G401 (cell line): ENCODE measurements around the gene SLC44A5. TPM values are rescaled to one million over a fixed set of nuclear protein-coding genes. Genes with fewer than 3 reads are reported as not detected.
"Not testable (repeated sequence)": the region's sequence is repeated elsewhere in the genome, so short reads cannot be mapped to it uniquely, and the experiment has no call there.

ENCODE experiments used
- DNase-seq: peaks from one replicate; pipeline ENCODE4 v3.0.0-alpha.2; 2015; ENCODE audit warnings: low spot score
- in situ Hi-C: cut with HindIII; loops from 2 replicates; pipeline ENCODE4 v1.10.0; 2016; ENCODE audit warnings: low sequenced_read_pairs, mixed read lengths
- total RNA-seq: library from RNA; depleted of rRNA; stranded (reverse); fragments of >200 nt; shearing (Covaris generic); gene quantifications from 2 replicates; pipeline ENCODE4 v1.2.3, GENCODE V29; 2014

Gene SLC44A5
- total RNA-seq, 1 experiment from 2014 or later, result not detected

GRCh38 chr1:75245239-75245638 lies 365.7 kb downstream of the SLC44A5 start:
- in situ Hi-C loops, result no loop called here
- DNase-seq, result no peak

GRCh38 chr1:75243124-75243523 lies 367.8 kb downstream of the SLC44A5 start:
- in situ Hi-C loops, result no loop called here
- no peak for DNase-seq

GRCh38 chr1:75237316-75237715 lies 373.6 kb downstream of the SLC44A5 start:
- in situ Hi-C loops, result no loop called here
- DNase-seq, result no peak

DNA sequence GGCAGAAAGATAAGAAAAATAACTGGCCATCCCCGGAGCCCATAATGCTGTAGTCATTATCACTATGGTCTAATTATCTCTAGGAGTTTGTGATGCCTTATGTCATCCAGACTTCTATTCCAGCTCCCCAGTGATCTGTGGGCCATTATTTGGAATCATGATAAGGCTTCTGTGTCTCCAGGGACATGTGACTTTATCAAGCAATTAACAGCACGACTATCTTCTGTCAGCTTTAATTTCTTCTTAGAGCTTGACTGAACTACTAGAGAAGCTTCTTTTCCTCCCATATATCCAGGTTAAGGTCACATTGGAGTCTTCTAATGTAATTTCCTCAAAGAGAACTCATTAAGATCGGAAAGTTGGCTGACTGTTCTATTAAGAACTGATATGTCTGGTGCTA lies 376.4 kb downstream of the SLC44A5 start:
- in situ Hi-C loops, result no loop called here
- no peak for DNase-seq

DNA sequence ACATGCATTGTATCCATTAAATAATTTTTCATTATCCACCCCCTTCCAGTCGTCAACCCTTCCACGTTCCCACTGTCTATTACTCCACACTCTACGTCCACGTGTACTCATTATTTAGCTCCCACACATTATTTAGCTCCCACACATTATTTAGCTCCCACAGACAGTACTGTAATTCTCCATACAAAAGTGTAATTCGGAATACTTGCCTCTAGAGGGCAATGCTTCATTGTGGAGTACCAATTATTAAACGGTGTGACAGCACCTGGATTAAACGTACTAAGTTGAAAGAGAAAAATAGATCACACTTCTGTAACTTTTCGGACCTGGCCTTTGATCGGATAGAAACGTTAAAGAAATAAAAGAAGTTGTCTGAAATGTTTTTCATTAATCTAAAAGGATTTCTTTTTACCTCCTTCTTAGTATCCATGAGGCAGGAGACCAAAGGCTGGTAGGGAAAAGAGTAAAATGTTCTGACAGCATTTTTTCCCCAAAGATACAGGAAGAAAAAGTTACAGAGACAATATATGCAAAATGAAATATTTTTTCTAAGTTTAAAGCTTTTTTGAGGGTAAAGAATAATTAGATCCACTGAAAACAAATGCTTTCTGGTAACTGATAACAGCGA lies 377.5 kb downstream of the SLC44A5 start:
- peak; percentile 7 for DNase-seq
- in situ Hi-C loops, result no loop called here

GRCh38 chr1:75220072-75220471 lies 390.8 kb downstream of the SLC44A5 start:
- in situ Hi-C loops, result no loop called here
- no peak for DNase-seq

- DNase-seq, result no peak
- in situ Hi-C loops, result no loop called here
These were observed 396.9 kb downstream of the SLC44A5 start for GRCh38 chr1:75214017-75214416.

GRCh38 chr1:75211648-75212047 lies 399.3 kb downstream of the SLC44A5 start:
- DNase-seq, result no peak
- in situ Hi-C loops, result no loop called here

DNA sequence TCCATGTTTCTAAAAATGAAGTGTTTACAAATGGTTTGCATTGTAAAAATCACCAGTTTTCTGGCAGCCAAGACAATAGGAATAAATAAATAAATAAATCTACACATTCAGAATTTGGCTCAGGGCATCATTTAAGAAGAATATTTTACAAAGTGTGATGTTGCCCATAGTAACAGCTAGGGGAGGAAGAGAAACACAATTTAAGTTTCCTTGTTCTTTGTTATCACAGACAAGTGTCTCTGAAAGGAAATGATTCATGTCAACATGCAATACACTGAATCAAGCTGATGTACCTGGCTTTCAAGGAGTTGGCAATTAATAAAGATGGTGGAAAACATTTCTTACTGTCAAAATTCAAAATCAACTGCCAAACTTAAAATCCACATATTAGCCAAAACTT lies 402.1 kb downstream of the SLC44A5 start:
- DNase-seq, result no peak
- in situ Hi-C loops, result no loop called here

DNA sequence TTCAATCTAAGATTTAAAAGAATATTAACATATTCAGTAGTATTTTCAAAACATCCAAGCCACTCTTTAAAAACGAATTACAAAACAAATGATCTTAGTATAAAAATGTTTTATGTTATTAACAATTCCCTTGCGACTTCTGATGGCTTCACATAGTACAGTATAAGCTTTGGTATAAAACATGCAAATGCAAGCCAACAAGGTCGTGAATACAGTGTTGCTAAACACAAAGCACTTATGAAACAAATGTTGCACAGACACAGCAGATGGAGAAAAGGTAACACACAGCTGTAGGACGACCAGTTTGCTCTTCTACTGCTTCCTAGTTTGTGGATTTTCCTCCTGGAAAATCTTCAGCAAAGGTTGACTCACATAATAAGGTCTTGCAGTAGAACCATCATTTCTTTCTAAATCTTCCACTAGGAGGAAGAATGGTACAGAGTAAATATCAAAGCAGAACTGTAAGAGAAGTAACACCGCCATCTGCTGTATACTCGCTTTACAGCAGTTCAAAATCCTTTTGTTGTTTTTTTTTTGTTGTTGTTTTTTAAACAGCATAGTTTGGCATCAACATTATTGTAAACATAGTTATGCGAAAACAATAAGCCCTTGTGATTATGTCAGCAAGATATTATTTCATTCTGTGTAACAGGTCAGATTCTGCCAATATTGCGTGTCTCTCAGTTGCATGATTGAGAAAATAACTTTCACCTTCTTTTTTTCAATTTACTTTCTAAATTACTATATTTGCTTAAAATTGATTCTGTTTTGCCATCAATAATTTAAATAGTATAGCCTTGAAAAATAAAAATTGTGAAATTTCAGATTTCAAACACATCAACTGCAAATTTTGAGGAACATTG lies 407.3 kb downstream of the SLC44A5 start:
- peak; percentile 30 for DNase-seq
- in situ Hi-C loops, result no loop called here

DNA sequence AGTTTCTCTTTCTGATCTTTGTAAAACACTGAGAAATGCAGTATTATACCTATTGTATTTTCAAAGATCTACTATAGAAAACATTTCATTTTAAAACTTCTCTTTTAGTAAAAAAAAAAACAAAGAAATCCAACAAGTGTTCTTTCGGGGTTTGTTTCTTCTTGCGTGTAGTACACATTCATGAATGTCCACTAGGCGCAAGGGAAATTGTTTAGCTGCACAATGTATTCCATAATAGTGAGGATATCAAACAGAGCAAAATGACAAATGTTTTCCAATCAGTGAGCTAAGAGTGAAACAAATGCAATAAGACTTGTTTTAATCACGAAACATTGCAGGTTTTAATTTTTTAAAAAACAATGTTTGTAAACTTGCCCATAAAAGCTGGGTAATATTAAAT lies 408.2 kb downstream of the SLC44A5 start:
- in situ Hi-C loops, result no loop called here

GRCh38 chr1:75198761-75199160 lies 412.2 kb downstream of the SLC44A5 start:
- in situ Hi-C loops, result loop anchor here (25.0 kb wide), 1 partner anchor 411 kb away; no protein-coding TSS in a partner anchor

More for the DNA sequence above, 408.2 kb downstream of the SLC44A5 start:
- DNase-seq, result no peak

DNA sequence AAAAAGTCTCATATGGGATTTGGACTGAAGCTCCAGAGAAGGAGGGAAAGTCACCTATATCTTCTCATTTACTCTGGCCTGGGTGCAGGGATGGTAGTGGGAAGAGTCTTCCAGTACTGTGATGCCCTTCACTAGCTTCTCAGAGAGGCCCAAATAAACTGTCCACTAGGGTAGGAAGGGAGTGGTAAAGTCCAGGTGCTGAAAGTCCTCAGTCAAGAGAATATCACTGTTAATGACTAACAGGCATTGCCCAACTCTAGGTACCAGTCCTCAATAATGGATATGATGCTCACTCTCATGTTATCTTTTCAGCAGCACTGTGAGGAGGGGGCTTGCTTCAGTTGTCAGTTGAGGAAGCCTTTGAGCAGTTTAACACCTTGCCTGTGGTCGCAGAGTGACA lies 412.8 kb downstream of the SLC44A5 start:
- no peak for DNase-seq
- in situ Hi-C loops, result loop anchor here (25.0 kb wide), 1 partner anchor 411 kb away; no protein-coding TSS in a partner anchor

More at GRCh38 chr1:75198761-75199160, 412.2 kb downstream of the SLC44A5 start:
- DNase-seq, result no peak

- in situ Hi-C loops, result loop anchor here (25.0 kb wide), 1 partner anchor 402 kb away; no protein-coding TSS in a partner anchor
These were observed 422.0 kb downstream of the SLC44A5 start for GRCh38 chr1:75188892-75189291.

GRCh38 chr1:75181214-75181955 lies 429.5 kb downstream of the SLC44A5 start:
- not testable (repeated sequence) for DNase-seq
- in situ Hi-C loops, result loop anchor here (25.0 kb wide), 1 partner anchor 394 kb away; no protein-coding TSS in a partner anchor

More at GRCh38 chr1:75188892-75189291, 422.0 kb downstream of the SLC44A5 start:
- DNase-seq, result no peak

DNA sequence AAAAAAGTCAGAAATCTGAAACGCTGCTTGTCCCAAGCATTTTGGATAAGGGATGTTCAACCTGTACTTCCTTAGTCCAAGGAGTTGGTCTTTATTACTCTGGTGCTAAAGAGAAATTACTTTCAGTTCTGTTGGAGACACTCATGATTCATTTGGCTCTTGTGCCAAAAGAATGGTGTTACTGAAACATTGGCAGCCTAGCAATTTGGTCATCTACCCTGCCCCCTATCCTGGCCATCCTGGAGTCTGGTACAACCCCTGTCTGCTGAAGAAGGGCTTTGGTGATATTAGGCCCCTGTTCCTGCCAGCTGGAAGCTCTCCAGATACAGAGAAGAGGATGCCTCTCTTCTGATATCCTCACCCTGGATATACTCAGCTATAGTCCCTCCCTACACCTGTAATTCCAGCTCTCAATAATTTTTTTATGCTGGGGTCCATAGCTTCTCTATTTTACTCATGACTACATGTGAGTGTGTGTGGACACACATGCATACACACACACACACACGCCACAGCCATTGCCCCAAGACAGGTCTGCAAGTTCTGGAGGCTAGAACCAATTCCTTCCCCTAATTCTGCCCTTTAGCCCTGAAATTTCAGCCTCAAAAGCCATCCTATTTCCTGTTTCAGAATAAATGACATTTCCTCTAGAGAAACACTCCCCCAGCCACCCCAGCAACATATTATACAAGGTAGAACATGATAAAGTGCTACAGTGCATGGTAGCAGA lies 436.7 kb downstream of the SLC44A5 start:
- no peak for DNase-seq
- in situ Hi-C loops, result no loop called here

DNA sequence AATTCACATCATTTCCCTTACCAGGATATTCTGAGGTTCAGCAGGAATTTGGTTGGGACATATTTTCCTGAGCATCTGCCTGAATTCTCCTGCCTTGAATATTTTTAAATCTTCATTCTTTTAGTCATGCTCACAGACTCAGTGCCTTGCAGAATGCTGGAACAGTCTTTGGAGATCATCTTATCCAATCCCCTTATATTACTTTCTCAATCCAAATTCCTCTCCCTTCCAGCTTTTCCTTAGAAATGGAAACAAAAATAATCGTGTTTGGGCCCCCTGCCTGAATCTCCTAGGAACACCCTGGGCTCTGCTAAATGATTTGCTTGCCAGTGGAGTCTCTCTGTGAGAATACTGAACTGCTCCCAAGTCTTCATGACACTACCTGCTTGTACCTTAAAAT lies 438.4 kb downstream of the SLC44A5 start:
- in situ Hi-C loops, result no loop called here

DNA sequence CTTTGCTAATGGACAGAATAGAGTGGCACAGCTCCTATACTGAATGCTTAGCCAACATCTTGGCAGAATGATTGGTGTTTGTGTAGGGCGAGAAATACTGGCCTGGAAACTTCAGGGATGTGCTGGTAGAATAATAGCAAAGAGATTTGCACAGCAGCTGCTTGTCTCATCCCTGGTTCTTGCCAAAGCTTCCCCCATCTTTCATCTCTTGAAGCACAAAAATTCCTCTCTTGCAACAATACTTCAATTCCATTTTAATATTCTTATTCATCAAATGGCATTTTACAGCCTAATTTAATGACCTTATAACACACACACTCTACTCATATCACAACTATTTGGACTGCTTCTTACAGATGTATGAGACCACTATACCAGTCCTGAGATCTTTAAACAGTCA lies 439.0 kb downstream of the SLC44A5 start:
- in situ Hi-C loops, result no loop called here
- DNase-seq, result no peak

More for the DNA sequence above, 438.4 kb downstream of the SLC44A5 start:
- no peak for DNase-seq

DNA sequence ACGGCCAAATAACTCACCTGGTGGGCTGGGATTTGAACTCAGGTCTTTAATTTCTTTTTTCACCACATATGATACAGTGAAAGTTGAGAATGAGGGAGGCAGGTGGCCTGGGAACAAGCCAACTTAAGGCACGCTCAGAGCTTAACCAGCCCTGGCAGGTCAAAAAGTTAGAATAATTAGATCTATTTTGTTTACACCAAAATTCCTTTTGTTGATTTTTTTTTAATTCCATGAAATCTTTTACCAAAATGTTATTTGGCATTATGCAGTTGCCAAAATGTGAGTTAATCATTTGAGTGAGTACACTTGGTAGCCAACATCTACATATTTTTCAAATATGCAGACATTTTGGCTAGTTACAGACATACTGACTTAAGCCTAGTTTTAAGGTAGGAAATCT lies 439.9 kb downstream of the SLC44A5 start:
- no peak for DNase-seq
- in situ Hi-C loops, result no loop called here
